H1 (cell line): ENCODE results near the gene MRPS6. TPM values are rescaled to one million over a fixed set of nuclear protein-coding genes. Genes with fewer than 3 reads are reported as not detected.
A peak's percentile ranks its signal among the peaks of the same experiment; 100 is the strongest.

Source experiments
- CTCF ChIA-PET: fragments of 300-600 bp; sonication (Branson Sonifier 250); formaldehyde crosslinking; loops from one replicate; lab custom pipeline; 2021; ENCODE audit not compliant: partially characterized antibody; lab: Charles Lee
- POLR2A ChIA-PET: fragments of 300-600 bp; sonication (Branson Sonifier 250); formaldehyde crosslinking; loops from one replicate; lab custom pipeline; 2021; ENCODE audit warnings: inconsistent platforms; ENCODE audit not compliant: partially characterized antibody; lab: Charles Lee
- DNase-seq, 2 experiments: peaks; one replicate each; pipeline versions ENCODE4 v3.0.0 to v3.0.0-alpha.2; 2010 to 2022; ENCODE audit warnings: low spot score in 2 of 2, low read depth in 1 of 2, mixed read lengths in 1 of 2
- FAIRE-seq: peaks from 2 replicates; lab custom pipeline; 2011; peaks lifted over from hg19 to GRCh38; lab: Jason Lieb, UNC
- H2AFZ ChIP-seq: 2 replicates; pipeline ENCODE4 v1.8.1; 2012; ENCODE audit warnings: low read length, inconsistent platforms
- H2AK5ac ChIP-seq: 2 replicates; pipeline ENCODE4 v1.6.1; 2013; ENCODE audit warnings: low read depth, low read length
- H2BK120ac ChIP-seq: replicated peaks from 2 replicates; pipeline ENCODE3; 2013; ENCODE audit warnings: low read depth, low read length, inconsistent platforms
- H2BK12ac ChIP-seq: 2 replicates; pipeline ENCODE4 v1.6.1; 2013; ENCODE audit warnings: low read depth, low read length
- H2BK15ac ChIP-seq: 2 replicates; pipeline ENCODE4 v1.6.1; 2013; ENCODE audit warnings: low read length
- H2BK20ac ChIP-seq: 2 replicates; pipeline ENCODE4 v1.6.1; 2013; ENCODE audit warnings: low read length
- H2BK5ac ChIP-seq: 2 replicates; pipeline ENCODE4 v1.6.1; 2013; ENCODE audit warnings: low read depth, low read length
- H3K14ac ChIP-seq: 2 replicates; pipeline ENCODE4 v1.6.1; 2013; ENCODE audit warnings: inconsistent platforms; ENCODE audit not compliant: insufficient read length
- H3K18ac ChIP-seq: 2 replicates; pipeline ENCODE4 v1.6.1; 2013; ENCODE audit warnings: low read length; ENCODE audit errors: extremely low read depth
- H3K23ac ChIP-seq: 2 replicates; pipeline ENCODE4 v1.6.1; 2013; ENCODE audit warnings: inconsistent platforms; ENCODE audit not compliant: insufficient read length
- H3K23me2 ChIP-seq: 2 replicates; pipeline ENCODE4 v1.6.1; 2013; ENCODE audit warnings: low read depth, low read length
- H3K27ac ChIP-seq: 2 replicates; pipeline ENCODE4 v1.6.1; 2011; ENCODE audit warnings: low read depth, low read length, inconsistent platforms
- H3K27me3 ChIP-seq, 4 experiments: replicated peaks in 1 of 4; 1 replicate in 1 of 4; 2 replicates in 3 of 4; pipeline versions ENCODE4 v1.6.1 to v1.8.1; 2011 to 2013; ENCODE audit warnings: low read length in 3 of 4, mild to moderate bottlenecking in 3 of 4, inconsistent platforms in 2 of 4, mixed read lengths in 2 of 4, moderate library complexity in 1 of 4; ENCODE audit not compliant: control insufficient read depth in 3 of 4, insufficient read depth in 3 of 4; ENCODE audit errors: extremely low read depth in 1 of 4
- H3K36me3 ChIP-seq, 4 experiments: 2 replicates each; pipeline versions ENCODE4 v1.6.1 to v1.8.1; 2011 to 2013; ENCODE audit warnings: mild to moderate bottlenecking in 4 of 4, low read length in 3 of 4, moderate library complexity in 2 of 4, control low read depth in 1 of 4, inconsistent platforms in 1 of 4; ENCODE audit not compliant: insufficient read depth in 4 of 4, control insufficient read depth in 2 of 4
- H3K4ac ChIP-seq: replicated peaks from 2 replicates; pipeline ENCODE3; 2013; ENCODE audit warnings: low read length, low read depth, mixed read lengths, inconsistent platforms; ENCODE audit not compliant: insufficient read length
- H3K4me1 ChIP-seq, 4 experiments: replicated peaks in 1 of 4; 1 replicate in 1 of 4; 2 replicates in 3 of 4; pipeline versions ENCODE4 v1.6.1 to v1.8.1; 2011 to 2013; ENCODE audit warnings: low read length in 3 of 4, inconsistent platforms in 2 of 4, mixed read lengths in 1 of 4; ENCODE audit not compliant: insufficient read depth in 4 of 4, control insufficient read depth in 3 of 4
- H3K4me2 ChIP-seq, 2 experiments: 2 replicates each; pipeline versions ENCODE4 v1.6.1 to v1.8.1; 2011 to 2013; ENCODE audit warnings: low read depth in 2 of 2, low read length in 2 of 2, control low read depth in 1 of 2, inconsistent platforms in 1 of 2, mild to moderate bottlenecking in 1 of 2; ENCODE audit not compliant: insufficient read depth in 1 of 2
- H3K4me3 ChIP-seq, 4 experiments: fragments of 200-600, 300-600 bp in 1 of 4; sonication (generic), shearing (Covaris generic), sonication (Bioruptor Twin) in 1 of 4; 2 replicates each; pipeline versions ENCODE4 v1.5.1 to v1.8.1; 2011 to 2016; ENCODE audit warnings: low read length in 4 of 4, low read depth in 3 of 4, control low read depth in 2 of 4, inconsistent platforms in 2 of 4, mild to moderate bottlenecking in 2 of 4, mixed read lengths in 1 of 4, moderate library complexity in 1 of 4; ENCODE audit not compliant: insufficient read depth in 2 of 4; ENCODE audit errors: extremely low read depth in 1 of 4
- H3K56ac ChIP-seq: replicated peaks from 2 replicates; pipeline ENCODE3; 2013; ENCODE audit warnings: low read depth, mild to moderate bottlenecking, mixed read lengths, low read length, inconsistent platforms; ENCODE audit not compliant: insufficient read length
- H3K79me1 ChIP-seq: 2 replicates; pipeline ENCODE4 v1.6.1; 2013; ENCODE audit warnings: low read depth, low read length, control low read depth
- H3K79me2 ChIP-seq, 2 experiments: 2 replicates each; pipeline versions ENCODE4 v1.6.1 to v1.8.1; 2012 to 2013; ENCODE audit warnings: low read length in 2 of 2, mild to moderate bottlenecking in 2 of 2, inconsistent platforms in 1 of 2; ENCODE audit not compliant: insufficient read depth in 2 of 2, control insufficient read depth in 1 of 2
- H3K9ac ChIP-seq, 4 experiments: replicated peaks in 1 of 4; 1 replicate in 1 of 4; 2 replicates in 3 of 4; pipeline versions ENCODE4 v1.6.1 to v1.8.1; 2011 to 2013; ENCODE audit warnings: low read depth in 3 of 4, low read length in 3 of 4, control low read depth in 2 of 4, mild to moderate bottlenecking in 2 of 4, moderate library complexity in 2 of 4, inconsistent platforms in 1 of 4; ENCODE audit errors: extremely low read depth in 1 of 4
- H3K9me3 ChIP-seq, 2 experiments: 2 replicates each; pipeline versions ENCODE4 v1.6.1 to v1.8.1; 2012 to 2013; ENCODE audit warnings: mild to moderate bottlenecking in 2 of 2, moderate library complexity in 2 of 2, control low read depth in 1 of 2, inconsistent platforms in 1 of 2, low read depth in 1 of 2, low read length in 1 of 2, mixed read lengths in 1 of 2; ENCODE audit not compliant: insufficient read depth in 2 of 2
- H4K20me1 ChIP-seq, 2 experiments: replicated peaks in 1 of 2; 2 replicates each; pipeline versions ENCODE3 to v1.8.1; 2011 to 2013; ENCODE audit warnings: inconsistent platforms in 2 of 2, low read length in 2 of 2, mild to moderate bottlenecking in 1 of 2; ENCODE audit not compliant: insufficient read depth in 2 of 2, control insufficient read depth in 1 of 2
- H4K5ac ChIP-seq: 2 replicates; pipeline ENCODE4 v1.6.1; 2013; ENCODE audit warnings: low read length, low read depth, mixed read lengths, inconsistent platforms; ENCODE audit not compliant: insufficient read length
- H4K8ac ChIP-seq: 2 replicates; pipeline ENCODE4 v1.8.0; 2013; ENCODE audit warnings: mild to moderate bottlenecking, moderate library complexity, low read length, inconsistent platforms; ENCODE audit not compliant: insufficient read depth; ENCODE audit errors: extremely low read depth
- H4K91ac ChIP-seq: replicated peaks from 2 replicates; pipeline ENCODE3; 2013; ENCODE audit warnings: low read length, mixed read lengths, inconsistent platforms; ENCODE audit not compliant: insufficient read length
- CBX5 ChIP-seq: fragments of 300-800, 300-1000 bp; sonication (generic); IDR thresholded peaks from 2 replicates; pipeline ENCODE4 v1.7.1; 2016; ENCODE audit warnings: antibody characterized with exemption, low read length, low read depth
- CEBPB ChIP-seq: IDR thresholded peaks from 2 replicates; pipeline ENCODE4 v1.6.1; 2012; ENCODE audit warnings: low read depth, low read length
- EP300 ChIP-seq, 2 experiments: IDR thresholded peaks; 1 replicate in 1 of 2; 2 replicates in 1 of 2; pipeline ENCODE4 v1.6.1; 2011 to 2012; ENCODE audit warnings: low read depth in 2 of 2, low read length in 2 of 2, mild to moderate bottlenecking in 2 of 2, borderline replicate concordance in 1 of 2, inconsistent platforms in 1 of 2, moderate library complexity in 1 of 2
- GTF2F1 ChIP-seq: IDR thresholded peaks from 2 replicates; pipeline ENCODE4 v1.6.1; 2012; ENCODE audit warnings: low read depth, low read length, improper control_type of control experiment, borderline replicate concordance
- HDAC2 ChIP-seq, 2 experiments: fragments of 300-600 bp in 1 of 2; sonication (generic) in 1 of 2; IDR thresholded peaks; 2 replicates each; pipeline ENCODE4 v1.6.1; 2011 to 2012; ENCODE audit warnings: low read depth in 2 of 2, low read length in 2 of 2, mild to moderate bottlenecking in 2 of 2, moderate library complexity in 2 of 2, borderline replicate concordance in 1 of 2, inconsistent platforms in 1 of 2
- NANOG ChIP-seq: IDR thresholded peaks from 2 replicates; pipeline ENCODE4 v1.6.1; 2011; ENCODE audit warnings: low read length, low read depth, mild to moderate bottlenecking, inconsistent platforms; ENCODE audit not compliant: insufficient read depth, poor library complexity, severe bottlenecking
- SP4 ChIP-seq: IDR thresholded peaks from 2 replicates; pipeline ENCODE4 v1.6.1; 2012; ENCODE audit warnings: low read length, inconsistent platforms
- USF2 ChIP-seq: IDR thresholded peaks from 2 replicates; pipeline ENCODE4 v1.6.1; 2011; ENCODE audit warnings: low read length, improper control_type of control experiment
- WGBS, 2 experiments: shearing (Covaris generic) in 1 of 2; methylation state at CpG; one replicate each; pipeline versions ENCODE4 v1.1.6 to v1.1.7; 2013 to 2015; ENCODE audit warnings: low lambda C conversion rate in 2 of 2, mixed read lengths in 2 of 2, inconsistent platforms in 1 of 2, low coverage in 1 of 2, missing lambda C conversion rate in 1 of 2; ENCODE audit not compliant: insufficient replicate concordance in 2 of 2, insufficient coverage in 1 of 2, insufficient read length in 1 of 2; ENCODE audit errors: extremely low coverage in 1 of 2, missing lambda C conversion rate in 1 of 2; 5-methylcytosine and 5-hydroxymethylcytosine counted together
- polyA plus RNA-seq, 7 experiments: library from polyadenylated mRNA; depleted of rRNA in 3 of 7; stranded (reverse) in 5 of 7; unstranded in 2 of 7; fragments of >200 nt in 5 of 7; fragments of 200-250 nt in 2 of 7; gene quantifications; 1 replicate in 5 of 7; 2 replicates in 1 of 7; 4 replicates in 1 of 7; pipeline versions ENCODE4 v1.2.1 to v1.2.3, GENCODE V29; 2011 to 2013; ENCODE audit warnings: missing spikeins in 2 of 7, mixed read lengths in 2 of 7
- total RNA-seq: library from RNA; stranded (reverse); fragmentation: NEBNext Ultra II Directional; extraction: Animal tissue kit (Norgen Biotek cat#: 25700); gene quantifications from 2 replicates; pipeline ENCODE4 v1.2.1, GENCODE V29; 2021

Gene MRPS6
- total and polyA plus RNA-seq, 2 of the 8 experiments (the other 6 are each of a cell fraction or from before 2014, with no cell fraction given): 62.7 to 156 TPM

GRCh38 chr21:34130716-34130985, 57.3 kb downstream of the MRPS6 start:
- no peak overlapping the region for H3K9ac ChIP-seq
- peak overlapping the region; percentile 3; the same call in 1 of the 2 replicates for H2AK5ac ChIP-seq
- H3K23ac ChIP-seq: no peak overlapping the region
- ChIA-PET POLR2A (interaction anchor here (1.0 to 3.6 kb wide), 3 partner anchors 9 to 68 kb away, joined by 3 to 10 read pairs (median 3); partner anchors contain the start of genes MRPS6 and SLC5A3), CTCF (interaction anchor here (0.9 to 7.9 kb wide), 12 partner anchors 10 to 217 kb away, joined by 3 to 56 read pairs (median 9); no protein-coding TSS in a partner anchor)
- H2BK5ac ChIP-seq: peak overlapping the region; percentile 85; the same call in 1 of the 2 replicates
- H3K79me2 ChIP-seq: peaks cover 6 to 78% of the 10 kb centered on the region in 2 experiments
- H3K18ac ChIP-seq: peak overlapping the region; percentile 91
- FAIRE-seq: no peak
- H3K9me3 ChIP-seq: no peaks in the 10 kb centered on the region
- peak overlapping the region in 1 of 4 experiments; percentile 33; a peak in 1 of 8 replicates for H3K4me3 ChIP-seq
- no peak overlapping the region for H3K56ac ChIP-seq
- H3K4me2 ChIP-seq: peak overlapping the region; percentile 56 to 78; a peak in 3 of 4 replicates
- peaks cover 0 to 9% of the 10 kb centered on the region in 2 experiments for H4K20me1 ChIP-seq
- H2BK15ac ChIP-seq: peak overlapping the region; percentile 2; the same call in 1 of the 2 replicates
- no peaks in the 10 kb centered on the region for H3K23me2 ChIP-seq
- peak overlapping the region; percentile 64; the same call in 1 of the 2 replicates for H2BK12ac ChIP-seq
- peak overlapping the region; percentile 32 for H4K5ac ChIP-seq
- H3K14ac ChIP-seq: no peak overlapping the region
- H3K36me3 ChIP-seq: peaks cover 0 to 19% (median 6%) of the 10 kb centered on the region in 4 experiments; a peak in 4 of 8 replicates
- peak overlapping the region; percentile 41 for H3K4ac ChIP-seq
- no peak for DNase-seq
- peaks cover 9% of the 10 kb centered on the region; the same call in 1 of the 2 replicates for H3K79me1 ChIP-seq
- H3K4me1 ChIP-seq: peaks cover 12 to 45% (median 37%) of the 10 kb centered on the region in 4 experiments
- peak overlapping the region; percentile 44; the same call in 1 of the 2 replicates for H3K27ac ChIP-seq
- no peaks in the 10 kb centered on the region for H3K27me3 ChIP-seq
- peak overlapping the region; percentile 14 for H2BK120ac ChIP-seq
- TF ChIP-seq NANOG: no peak
- no peak for TF ChIP-seq GTF2F1
- no peak for TF ChIP-seq USF2
- TF ChIP-seq HDAC2 (IDR thresholded peaks at IDR 0.05; ENCODE audit: borderline replicate concordance in 1 of 2, low read depth in 2 of 2, low read length in 2 of 2): no peak
- TF ChIP-seq EP300 (IDR thresholded peaks at IDR 0.05; ENCODE audit: borderline replicate concordance in 1 of 2, low read depth in 2 of 2, low read length in 2 of 2): no peak
- no peak for TF ChIP-seq CBX5
- no peak for TF ChIP-seq CEBPB
- no peak for TF ChIP-seq SP4
- peak overlapping the region; percentile 50; the same call in 1 of the 2 replicates for H2BK20ac ChIP-seq
- H4K91ac ChIP-seq: peak overlapping the region; percentile 75
- 86% methylated on average over 2 of the region's 2 CpGs; no CpG with 5 or more reads in 1 of the 2 experiments for WGBS, 2 experiments
- no peak overlapping the region for H4K8ac ChIP-seq
- H2AFZ ChIP-seq: no peak overlapping the region
